Activated T-cell treated with anti-CD3 and anti-CD28 coated beads for 48 hours (primary cell): ENCODE measurements around the gene RIT2.

Experiments used
- DNase-seq: peaks from one replicate; pipeline ENCODE4 v3.0.0-alpha.2; 2020; ENCODE audit warnings: low read depth

Gene RIT2

GRCh38 chr18:43115076-43115921 is at the start of gene RIT2:
TSS of gene RIT2 (minus strand) at chr18:43115685.
- no peak for DNase-seq

GRCh38 chr18:43161528-43161927 is 46.0 kb upstream of the RIT2 start:
- no peak for DNase-seq

GRCh38 chr18:43160509-43160908 is 45.0 kb upstream of the RIT2 start:
- DNase-seq, result no peak

- DNase-seq, result no peak
These were observed 44.4 kb upstream of the RIT2 start for GRCh38 chr18:43159926-43160325.

GRCh38 chr18:43159086-43159770 is 43.7 kb upstream of the RIT2 start:
- no peak for DNase-seq

GRCh38 chr18:43158381-43158780 is 42.9 kb upstream of the RIT2 start:
- no peak for DNase-seq

- no peak for DNase-seq
These were observed 40.4 kb upstream of the RIT2 start for GRCh38 chr18:43155842-43156241.

- no peak for DNase-seq
These were observed 32.7 kb upstream of the RIT2 start for GRCh38 chr18:43148231-43148630.

- no peak for DNase-seq
These were observed 25.7 kb upstream of the RIT2 start for GRCh38 chr18:43141208-43141607.

- DNase-seq, result no peak
These were observed 23.9 kb upstream of the RIT2 start for GRCh38 chr18:43139288-43139946.

GRCh38 chr18:43134876-43135275 is 19.4 kb upstream of the RIT2 start:
- no peak for DNase-seq

- DNase-seq, result no peak
These were observed 15.3 kb upstream of the RIT2 start for GRCh38 chr18:43130716-43131260.

GRCh38 chr18:43129946-43130524 is 14.6 kb upstream of the RIT2 start:
- no peak for DNase-seq

GRCh38 chr18:43125471-43125870 is 10.0 kb upstream of the RIT2 start:
- no peak for DNase-seq

GRCh38 chr18:43122955-43123354 is 7.5 kb upstream of the RIT2 start:
- DNase-seq, result no peak

GRCh38 chr18:43116699-43117294 is 1.3 kb upstream of the RIT2 start:
- no peak for DNase-seq

- DNase-seq, result no peak
These were observed 2.1 kb downstream of the RIT2 start for GRCh38 chr18:43113220-43113895.

- DNase-seq, result no peak
These were observed 6.6 kb downstream of the RIT2 start for GRCh38 chr18:43108882-43109281.

GRCh38 chr18:43108469-43108868 is 7.0 kb downstream of the RIT2 start:
- DNase-seq, result no peak

GRCh38 chr18:43093646-43094045 is 21.8 kb downstream of the RIT2 start:
- DNase-seq, result no peak

- DNase-seq, result no peak
These were observed 22.9 kb downstream of the RIT2 start for GRCh38 chr18:43092539-43092938.
